ENCODE results near the gene WFDC2. TPM values are rescaled to one million over a fixed set of nuclear protein-coding genes. Genes with fewer than 3 reads are reported as not detected.

The WFDC2 gene
- total and polyA plus RNA-seq, 2 experiments from 2014 or later, result 28.0 to 155 TPM

DNA sequence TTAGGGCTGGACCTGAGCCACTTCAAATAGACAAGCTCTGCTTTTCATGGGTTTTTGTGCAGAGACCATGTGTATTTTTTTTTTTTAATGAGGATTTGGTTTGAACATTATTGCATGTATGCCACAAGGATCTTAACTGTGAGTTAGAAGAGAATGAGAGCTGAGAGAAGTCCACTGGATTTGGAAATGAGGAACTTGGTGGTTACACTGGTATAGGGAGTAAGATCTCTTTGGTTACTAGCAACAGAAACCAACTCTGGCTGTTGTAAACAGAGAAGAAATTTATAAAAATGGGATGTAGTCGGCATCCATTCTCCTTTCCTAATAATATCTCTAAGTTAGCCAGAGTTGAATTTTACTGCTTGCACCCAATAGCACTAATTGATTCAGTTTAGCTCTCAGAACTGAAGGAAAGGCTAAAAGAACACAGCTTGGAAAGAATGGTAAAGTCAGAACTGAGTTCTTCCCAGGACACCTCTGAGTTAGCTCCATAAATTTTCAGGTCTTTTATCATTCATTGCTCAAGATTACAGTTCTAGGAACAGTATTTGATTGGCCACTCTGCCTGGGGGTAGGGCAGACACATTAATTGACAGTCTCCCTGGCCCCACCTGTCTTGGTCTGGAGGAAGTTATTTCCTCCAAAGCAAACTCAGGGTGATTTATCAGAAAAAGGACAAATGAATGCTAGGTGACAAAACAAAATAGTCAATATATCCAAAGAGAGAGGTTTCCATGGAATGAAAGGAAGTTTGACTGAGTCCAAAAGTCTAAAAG lies 3.9 kb upstream of the WFDC2 start (continued):
- TF ChIP-seq, protein P1, sequence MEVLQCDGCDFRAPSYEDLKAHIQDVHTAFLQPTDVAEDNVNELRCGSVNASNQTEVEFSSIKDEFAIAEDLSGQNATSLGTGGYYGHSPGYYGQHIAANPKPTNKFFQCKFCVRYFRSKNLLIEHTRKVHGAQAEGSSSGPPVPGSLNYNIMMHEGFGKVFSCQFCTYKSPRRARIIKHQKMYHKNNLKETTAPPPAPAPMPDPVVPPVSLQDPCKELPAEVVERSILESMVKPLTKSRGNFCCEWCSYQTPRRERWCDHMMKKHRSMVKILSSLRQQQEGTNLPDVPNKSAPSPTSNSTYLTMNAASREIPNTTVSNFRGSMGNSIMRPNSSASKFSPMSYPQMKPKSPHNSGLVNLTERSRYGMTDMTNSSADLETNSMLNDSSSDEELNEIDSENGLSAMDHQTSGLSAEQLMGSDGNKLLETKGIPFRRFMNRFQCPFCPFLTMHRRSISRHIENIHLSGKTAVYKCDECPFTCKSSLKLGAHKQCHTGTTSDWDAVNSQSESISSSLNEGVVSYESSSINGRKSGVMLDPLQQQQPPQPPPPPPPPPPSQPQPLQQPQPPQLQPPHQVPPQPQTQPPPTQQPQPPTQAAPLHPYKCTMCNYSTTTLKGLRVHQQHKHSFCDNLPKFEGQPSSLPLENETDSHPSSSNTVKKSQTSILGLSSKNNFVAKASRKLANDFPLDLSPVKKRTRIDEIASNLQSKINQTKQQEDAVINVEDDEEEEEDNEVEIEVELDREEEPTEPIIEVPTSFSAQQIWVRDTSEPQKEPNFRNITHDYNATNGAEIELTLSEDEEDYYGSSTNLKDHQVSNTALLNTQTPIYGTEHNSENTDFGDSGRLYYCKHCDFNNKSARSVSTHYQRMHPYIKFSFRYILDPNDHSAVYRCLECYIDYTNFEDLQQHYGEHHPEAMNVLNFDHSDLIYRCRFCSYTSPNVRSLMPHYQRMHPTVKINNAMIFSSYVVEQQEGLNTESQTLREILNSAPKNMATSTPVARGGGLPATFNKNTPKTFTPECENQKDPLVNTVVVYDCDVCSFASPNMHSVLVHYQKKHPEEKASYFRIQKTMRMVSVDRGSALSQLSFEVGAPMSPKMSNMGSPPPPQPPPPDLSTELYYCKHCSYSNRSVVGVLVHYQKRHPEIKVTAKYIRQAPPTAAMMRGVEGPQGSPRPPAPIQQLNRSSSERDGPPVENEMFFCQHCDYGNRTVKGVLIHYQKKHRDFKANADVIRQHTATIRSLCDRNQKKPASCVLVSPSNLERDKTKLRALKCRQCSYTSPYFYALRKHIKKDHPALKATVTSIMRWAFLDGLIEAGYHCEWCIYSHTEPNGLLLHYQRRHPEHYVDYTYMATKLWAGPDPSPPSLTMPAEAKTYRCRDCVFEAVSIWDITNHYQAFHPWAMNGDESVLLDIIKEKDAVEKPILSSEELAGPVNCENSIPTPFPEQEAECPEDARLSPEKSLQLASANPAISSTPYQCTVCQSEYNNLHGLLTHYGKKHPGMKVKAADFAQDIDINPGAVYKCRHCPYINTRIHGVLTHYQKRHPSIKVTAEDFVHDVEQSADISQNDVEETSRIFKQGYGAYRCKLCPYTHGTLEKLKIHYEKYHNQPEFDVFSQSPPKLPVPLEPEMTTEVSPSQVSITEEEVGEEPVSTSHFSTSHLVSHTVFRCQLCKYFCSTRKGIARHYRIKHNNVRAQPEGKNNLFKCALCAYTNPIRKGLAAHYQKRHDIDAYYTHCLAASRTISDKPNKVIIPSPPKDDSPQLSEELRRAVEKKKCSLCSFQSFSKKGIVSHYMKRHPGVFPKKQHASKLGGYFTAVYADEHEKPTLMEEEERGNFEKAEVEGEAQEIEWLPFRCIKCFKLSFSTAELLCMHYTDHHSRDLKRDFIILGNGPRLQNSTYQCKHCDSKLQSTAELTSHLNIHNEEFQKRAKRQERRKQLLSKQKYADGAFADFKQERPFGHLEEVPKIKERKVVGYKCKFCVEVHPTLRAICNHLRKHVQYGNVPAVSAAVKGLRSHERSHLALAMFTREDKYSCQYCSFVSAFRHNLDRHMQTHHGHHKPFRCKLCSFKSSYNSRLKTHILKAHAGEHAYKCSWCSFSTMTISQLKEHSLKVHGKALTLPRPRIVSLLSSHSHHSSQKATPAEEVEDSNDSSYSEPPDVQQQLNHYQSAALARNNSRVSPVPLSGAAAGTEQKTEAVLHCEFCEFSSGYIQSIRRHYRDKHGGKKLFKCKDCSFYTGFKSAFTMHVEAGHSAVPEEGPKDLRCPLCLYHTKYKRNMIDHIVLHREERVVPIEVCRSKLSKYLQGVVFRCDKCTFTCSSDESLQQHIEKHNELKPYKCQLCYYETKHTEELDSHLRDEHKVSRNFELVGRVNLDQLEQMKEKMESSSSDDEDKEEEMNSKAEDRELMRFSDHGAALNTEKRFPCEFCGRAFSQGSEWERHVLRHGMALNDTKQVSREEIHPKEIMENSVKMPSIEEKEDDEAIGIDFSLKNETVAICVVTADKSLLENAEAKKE (CRISPR knock-in tag; IDR thresholded peaks at IDR 0.05), result no peak
- TF ChIP-seq ZNF331 (CRISPR knock-in tag; IDR thresholded peaks at IDR 0.05; ENCODE audit: low read depth), result no peak
- TF ChIP-seq STAT1 (IDR thresholded peaks at IDR 0.05; ENCODE audit: unreplicated experiment), result no peak
- TF ChIP-seq JUNB (IDR thresholded peaks at IDR 0.05; ENCODE audit: unreplicated experiment), result no peak
- TF ChIP-seq, protein P2, sequence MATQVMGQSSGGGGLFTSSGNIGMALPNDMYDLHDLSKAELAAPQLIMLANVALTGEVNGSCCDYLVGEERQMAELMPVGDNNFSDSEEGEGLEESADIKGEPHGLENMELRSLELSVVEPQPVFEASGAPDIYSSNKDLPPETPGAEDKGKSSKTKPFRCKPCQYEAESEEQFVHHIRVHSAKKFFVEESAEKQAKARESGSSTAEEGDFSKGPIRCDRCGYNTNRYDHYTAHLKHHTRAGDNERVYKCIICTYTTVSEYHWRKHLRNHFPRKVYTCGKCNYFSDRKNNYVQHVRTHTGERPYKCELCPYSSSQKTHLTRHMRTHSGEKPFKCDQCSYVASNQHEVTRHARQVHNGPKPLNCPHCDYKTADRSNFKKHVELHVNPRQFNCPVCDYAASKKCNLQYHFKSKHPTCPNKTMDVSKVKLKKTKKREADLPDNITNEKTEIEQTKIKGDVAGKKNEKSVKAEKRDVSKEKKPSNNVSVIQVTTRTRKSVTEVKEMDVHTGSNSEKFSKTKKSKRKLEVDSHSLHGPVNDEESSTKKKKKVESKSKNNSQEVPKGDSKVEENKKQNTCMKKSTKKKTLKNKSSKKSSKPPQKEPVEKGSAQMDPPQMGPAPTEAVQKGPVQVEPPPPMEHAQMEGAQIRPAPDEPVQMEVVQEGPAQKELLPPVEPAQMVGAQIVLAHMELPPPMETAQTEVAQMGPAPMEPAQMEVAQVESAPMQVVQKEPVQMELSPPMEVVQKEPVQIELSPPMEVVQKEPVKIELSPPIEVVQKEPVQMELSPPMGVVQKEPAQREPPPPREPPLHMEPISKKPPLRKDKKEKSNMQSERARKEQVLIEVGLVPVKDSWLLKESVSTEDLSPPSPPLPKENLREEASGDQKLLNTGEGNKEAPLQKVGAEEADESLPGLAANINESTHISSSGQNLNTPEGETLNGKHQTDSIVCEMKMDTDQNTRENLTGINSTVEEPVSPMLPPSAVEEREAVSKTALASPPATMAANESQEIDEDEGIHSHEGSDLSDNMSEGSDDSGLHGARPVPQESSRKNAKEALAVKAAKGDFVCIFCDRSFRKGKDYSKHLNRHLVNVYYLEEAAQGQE (IDR thresholded peaks at IDR 0.05; ENCODE audit: unreplicated experiment), result no peak
- no peak for TF ChIP-seq EZH2 (IDR thresholded peaks at IDR 0.05; ENCODE audit: low read depth, unreplicated experiment)

All from GM23338 (cell line).